Activated naive CD4-positive, alpha-beta T cell treated with anti-CD3 and anti-CD28 coated beads, Interleukin-2, amount 50 U/mL, for 72 hours (primary cell): Measurements from ENCODE around the gene VWA8. TPM values are rescaled to one million over a fixed set of nuclear protein-coding genes. Genes with fewer than 3 reads are reported as not detected.
A peak's percentile ranks its signal among the peaks of the same experiment; 100 is the strongest.
"Not testable (repeated sequence)": the region's sequence is repeated elsewhere in the genome, so short reads cannot be mapped to it uniquely, and the experiment has no call there.

Source experiments
- ATAC-seq, 2 donors: fragments of 150-1000 bp; cut with Tn5 transposase; 2 replicates each; pipeline ENCODE4 v1.10.0; 2021; ENCODE audit warnings: mild to moderate bottlenecking in 2 of 2, moderate library complexity in 2 of 2
- DNase-seq, 2 donors: peaks; one replicate each; pipeline ENCODE4 v3.0.0; 2021 to 2022; ENCODE audit warnings: low spot score in 2 of 2
- H3K27ac Mint-ChIP-seq, 2 donors: one replicate each; pipeline ENCODE4 v1.8.0; 2022; ENCODE audit warnings: mild to moderate bottlenecking in 2 of 2, mixed read lengths in 2 of 2
- H3K36me3 Mint-ChIP-seq, 2 donors: one replicate each; pipeline ENCODE4 v1.8.0; 2022; ENCODE audit warnings: mixed read lengths in 2 of 2
- H3K9me3 Mint-ChIP-seq, 2 donors: one replicate each; pipeline ENCODE4 v1.8.0; 2022; ENCODE audit warnings: mixed read lengths in 2 of 2
- total RNA-seq, 2 donors: library from RNA; stranded (reverse); gene quantifications; one replicate each; pipeline ENCODE4 v1.2.3, GENCODE V29; 2022

The VWA8 gene
- total RNA-seq, 2 donors from 2014 or later = 11.8 to 23.7 TPM

- DNase-seq = no peak
- ATAC-seq = no peak
- H3K9me3 Mint-ChIP-seq = no peaks in the 10 kb centered on the region
- H3K36me3 Mint-ChIP-seq = peaks cover 14 to 19% of the 10 kb centered on the region in 2 donors
- no peak overlapping the region for H3K27ac Mint-ChIP-seq
Measured at GRCh38 chr13:41854758-41855157, 106.2 kb downstream of the VWA8 start.

DNA sequence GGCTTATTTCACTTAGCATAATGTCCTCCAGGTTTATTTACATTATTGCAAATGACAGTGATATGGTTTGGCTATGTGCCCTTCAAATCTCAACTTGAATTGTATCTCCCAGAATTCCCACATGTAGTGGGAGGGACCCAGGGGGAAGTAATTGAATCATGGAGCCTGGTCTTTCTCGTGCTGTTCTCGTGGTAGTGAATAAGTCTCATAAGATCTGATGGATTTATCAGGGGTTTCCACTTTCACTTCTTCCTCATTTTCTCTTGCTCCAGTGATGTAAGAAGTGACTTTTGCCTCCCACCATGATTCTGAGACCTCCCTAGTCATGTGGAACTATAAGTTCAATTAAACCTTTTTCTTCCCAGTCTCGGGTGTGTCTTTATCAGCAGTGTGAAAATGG is 109.6 kb downstream of the VWA8 start:
- Mint-ChIP-seq H3K27ac (no peak overlapping the region), H3K9me3 (peaks cover 0 to 4% of the 10 kb centered on the region in 2 donors), H3K36me3 (peaks cover 14 to 19% of the 10 kb centered on the region in 2 donors)
- DNase-seq = no peak
- no peak for ATAC-seq

GRCh38 chr13:41848435-41849255 is 112.3 kb downstream of the VWA8 start:
- Mint-ChIP-seq H3K36me3 (peaks cover 4 to 26% of the 10 kb centered on the region in 2 donors), H3K27ac (no peak overlapping the region), H3K9me3 (peaks cover 0 to 4% of the 10 kb centered on the region in 2 donors)
- no peak for ATAC-seq
- DNase-seq = no peak

DNA sequence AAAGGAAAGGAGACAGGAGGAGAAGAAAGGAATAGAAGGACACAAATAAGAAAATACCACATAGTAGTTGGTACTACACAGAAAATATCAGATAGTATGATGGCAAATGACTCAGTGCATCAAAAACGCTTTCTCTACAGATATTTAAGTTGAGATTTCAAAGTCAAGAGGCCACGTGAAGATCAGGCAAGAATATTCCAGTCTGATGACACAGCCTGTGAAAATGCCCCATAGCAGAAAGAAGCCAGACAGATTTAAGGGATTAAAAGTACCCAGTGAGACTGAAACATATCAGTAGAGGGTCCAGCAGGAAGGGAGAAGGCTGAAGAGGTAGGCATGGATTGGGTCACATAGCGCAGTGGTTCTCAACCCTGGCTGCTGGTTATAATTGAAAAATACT is 113.7 kb downstream of the VWA8 start:
- Mint-ChIP-seq H3K36me3 (peaks cover 0 to 26% of the 10 kb centered on the region in 2 donors), H3K9me3 (peaks cover 0 to 4% of the 10 kb centered on the region in 2 donors), H3K27ac (no peak overlapping the region)
- DNase-seq = no peak
- ATAC-seq = no peak

DNA sequence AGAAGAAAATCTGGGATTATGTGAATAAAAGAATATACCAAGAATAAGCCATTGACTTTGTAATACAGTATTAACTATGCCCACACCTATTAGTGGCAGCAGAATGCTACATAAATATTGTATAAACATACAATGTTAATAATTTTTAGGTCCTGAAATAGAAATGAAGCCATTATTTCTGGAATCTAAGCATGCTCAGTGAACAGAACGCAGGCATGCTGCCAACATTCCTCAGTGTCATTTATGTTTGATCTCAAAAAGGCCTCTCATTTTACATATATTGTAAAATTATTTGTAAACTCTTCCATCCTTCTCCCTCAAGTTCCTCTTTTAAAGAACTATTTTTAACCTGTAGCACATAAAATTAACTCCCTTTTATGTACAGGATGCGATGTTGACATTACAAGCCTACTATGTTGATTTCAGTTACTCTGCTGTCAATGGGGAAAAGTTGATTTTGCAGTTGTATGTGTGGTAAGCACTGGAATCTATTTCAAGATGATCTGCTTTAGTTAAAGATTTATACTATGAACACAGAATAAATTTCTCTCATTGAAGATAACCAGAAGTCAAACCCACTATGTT is 118.8 kb downstream of the VWA8 start:
- ATAC-seq (no peak), DNase-seq (no peak)
- H3K36me3 Mint-ChIP-seq = peaks cover 7 to 42% of the 10 kb centered on the region in 2 donors
- H3K9me3 Mint-ChIP-seq = no peaks in the 10 kb centered on the region
- peak overlapping the region in 1 of 2 donors; percentile 16 for H3K27ac Mint-ChIP-seq

- no peak overlapping the region for H3K27ac Mint-ChIP-seq
- peaks cover 11 to 20% of the 10 kb centered on the region in 2 donors for H3K36me3 Mint-ChIP-seq
- no peak for DNase-seq
Measured at GRCh38 chr13:41837629-41838028, 123.3 kb downstream of the VWA8 start.

DNA sequence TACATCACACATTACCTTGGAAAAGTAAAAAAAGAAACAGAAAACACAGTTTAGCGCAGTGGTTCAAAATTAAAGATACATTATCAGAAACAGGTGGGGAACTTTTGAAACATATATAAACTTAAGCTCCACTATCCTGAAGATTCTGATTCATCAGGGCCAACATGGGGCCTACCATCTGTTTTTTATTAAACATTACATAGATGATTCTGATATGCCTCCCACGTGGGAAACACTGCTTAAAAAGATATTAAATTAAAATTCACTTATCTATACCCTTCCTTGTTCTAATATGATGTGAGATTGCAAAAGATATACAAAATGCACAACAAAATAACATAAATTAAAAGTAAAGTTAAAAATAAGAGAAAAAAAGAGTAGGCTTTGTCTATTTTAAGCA is 125.0 kb downstream of the VWA8 start:
- ATAC-seq = no peak
- peaks cover 11 to 15% of the 10 kb centered on the region in 2 donors for H3K36me3 Mint-ChIP-seq
- no peaks in the 10 kb centered on the region for H3K9me3 Mint-ChIP-seq
- no peak for DNase-seq
- no peak overlapping the region for H3K27ac Mint-ChIP-seq

More at GRCh38 chr13:41837629-41838028, 123.3 kb downstream of the VWA8 start:
- no peaks in the 10 kb centered on the region for H3K9me3 Mint-ChIP-seq
- no peak for ATAC-seq

- H3K9me3 Mint-ChIP-seq, H3K36me3 Mint-ChIP-seq, ATAC-seq, H3K27ac Mint-ChIP-seq, DNase-seq: not testable (repeated sequence)
Measured at GRCh38 chr13:41834697-41835096, 126.2 kb downstream of the VWA8 start.

- Mint-ChIP-seq H3K36me3 (peaks cover under 1 to 4% of the 10 kb centered on the region in 2 donors), H3K9me3 (no peaks in the 10 kb centered on the region), H3K27ac (no peak overlapping the region)
- no peak for ATAC-seq
- DNase-seq = no peak
Measured at GRCh38 chr13:41833831-41834230, 127.1 kb downstream of the VWA8 start.

GRCh38 chr13:41833201-41833600 is 127.7 kb downstream of the VWA8 start:
- H3K36me3 Mint-ChIP-seq = peaks cover 0 to 4% of the 10 kb centered on the region in 2 donors
- H3K9me3 Mint-ChIP-seq = no peaks in the 10 kb centered on the region
- ATAC-seq = no peak
- DNase-seq = no peak
- no peak overlapping the region for H3K27ac Mint-ChIP-seq

DNA sequence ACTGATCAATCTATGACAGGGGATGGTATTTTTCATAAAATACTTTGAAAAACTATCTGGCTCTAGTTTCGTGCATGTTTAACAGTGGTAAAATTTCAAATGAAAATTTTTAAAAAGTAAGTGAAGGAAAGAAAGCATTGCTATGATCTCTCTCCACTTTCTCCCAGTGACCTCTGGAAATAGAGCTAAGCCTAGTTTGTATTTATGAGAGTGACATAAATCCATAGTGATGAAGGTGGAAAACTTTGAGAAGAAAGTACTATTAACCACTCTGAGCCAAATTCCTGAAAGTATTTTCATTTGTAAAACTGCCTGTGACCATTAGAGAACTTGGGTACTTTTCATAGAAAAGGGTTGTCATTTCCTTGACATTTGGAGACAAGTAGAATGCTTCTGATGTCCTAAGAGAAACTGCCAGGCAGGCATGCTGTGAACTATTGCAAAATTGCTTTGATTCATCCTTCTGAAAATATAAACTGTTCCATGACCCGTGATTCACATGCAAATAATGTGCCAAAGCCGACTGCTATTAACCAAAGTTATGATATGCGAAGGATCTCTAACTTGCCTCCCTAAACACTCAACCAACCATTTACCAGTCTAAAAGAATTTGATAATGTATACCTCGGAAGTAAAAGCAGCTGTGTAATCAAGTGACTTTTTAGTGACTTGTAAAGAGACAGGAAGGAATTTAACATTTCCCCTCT is 133.2 kb downstream of the VWA8 start:
- DNase-seq (no peak), ATAC-seq (no peak)
- no peak overlapping the region for H3K27ac Mint-ChIP-seq
- no peaks in the 10 kb centered on the region for H3K9me3 Mint-ChIP-seq
- H3K36me3 Mint-ChIP-seq = no peaks in the 10 kb centered on the region

- DNase-seq (no peak), ATAC-seq (no peak)
- H3K9me3 Mint-ChIP-seq = no peaks in the 10 kb centered on the region
Measured at GRCh38 chr13:41825691-41826090, 135.2 kb downstream of the VWA8 start.

GRCh38 chr13:41823476-41823875 is 137.4 kb downstream of the VWA8 start:
- no peak overlapping the region for H3K27ac Mint-ChIP-seq
- no peaks in the 10 kb centered on the region for H3K36me3 Mint-ChIP-seq
- no peaks in the 10 kb centered on the region for H3K9me3 Mint-ChIP-seq
- DNase-seq (no peak), ATAC-seq (no peak)

More at GRCh38 chr13:41825691-41826090, 135.2 kb downstream of the VWA8 start:
- Mint-ChIP-seq H3K27ac (peak overlapping the region in 1 of 2 donors; percentile 13), H3K36me3 (no peaks in the 10 kb centered on the region)

DNA sequence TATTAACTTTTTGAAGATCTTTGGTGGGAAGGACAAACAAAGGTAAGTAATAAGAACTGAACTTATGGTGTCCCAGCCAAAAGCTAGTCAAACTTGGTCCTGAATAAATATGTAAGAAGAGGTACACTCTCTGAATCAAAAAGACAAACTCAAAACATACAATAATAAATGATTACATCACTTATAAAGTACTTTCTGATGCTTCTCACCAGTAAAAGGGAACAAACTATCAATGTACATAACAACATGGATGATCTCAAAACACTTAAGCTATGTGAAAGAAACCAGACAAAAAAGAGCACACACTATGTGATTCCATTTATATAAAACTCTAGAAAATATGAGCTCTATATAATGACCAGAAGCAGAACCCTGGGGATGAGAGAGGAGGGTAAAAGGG is 138.3 kb downstream of the VWA8 start:
- Mint-ChIP-seq H3K36me3 (no peaks in the 10 kb centered on the region), H3K9me3 (no peaks in the 10 kb centered on the region), H3K27ac (no peak overlapping the region)
- ATAC-seq (no peak), DNase-seq (no peak)

DNA sequence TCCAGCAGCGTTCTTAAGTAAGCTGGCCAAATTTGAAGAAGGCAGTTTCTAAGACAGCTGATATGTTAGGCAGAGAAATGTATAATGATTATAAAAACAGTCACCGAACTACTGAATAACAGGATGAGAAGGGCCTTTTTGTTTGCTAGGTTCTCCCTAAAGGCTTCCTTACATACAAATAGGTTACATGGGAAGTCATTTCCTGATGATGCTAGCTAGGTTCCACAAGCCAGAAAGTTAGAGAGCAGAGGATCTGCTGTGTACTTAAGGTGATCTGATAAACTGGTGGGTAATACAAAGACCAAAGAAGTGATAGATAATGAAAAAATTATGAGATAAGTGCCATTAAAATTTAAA is 139.7 kb downstream of the VWA8 start:
- Mint-ChIP-seq H3K36me3 (peaks cover under 1 to 1% of the 10 kb centered on the region in 2 donors), H3K27ac (no peak overlapping the region), H3K9me3 (no peaks in the 10 kb centered on the region)
- DNase-seq (no peak), ATAC-seq (no peak)

DNA sequence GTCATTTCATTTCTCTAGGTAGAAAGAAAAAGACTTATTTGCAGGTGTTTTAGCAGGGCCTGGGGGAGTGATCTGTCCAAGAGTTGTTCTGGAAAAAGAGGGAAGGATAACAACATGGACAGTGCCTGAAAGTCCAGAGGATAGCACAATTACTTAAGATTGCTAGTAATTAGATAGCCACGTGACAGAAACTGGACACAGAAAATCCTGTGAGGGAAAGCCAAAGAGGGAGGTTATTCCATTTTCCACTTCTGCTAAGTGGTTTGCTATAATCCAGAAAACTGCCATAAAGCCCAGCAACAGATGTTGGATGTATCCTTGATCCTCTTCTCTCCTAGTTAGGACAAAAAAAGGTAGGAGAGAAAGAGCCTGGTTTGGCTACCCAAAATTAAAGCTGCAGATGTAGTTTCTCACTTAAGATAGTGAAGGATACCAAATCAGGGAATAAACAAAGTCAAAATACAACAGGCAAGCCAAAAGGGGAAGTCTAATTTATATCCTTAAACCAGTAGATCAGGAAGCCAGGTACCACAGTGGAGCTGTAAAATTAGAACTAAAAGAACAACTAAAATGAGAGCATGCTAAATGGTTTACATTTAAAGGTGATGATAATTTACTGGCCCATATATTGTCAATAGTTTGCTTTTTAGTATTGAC is 140.2 kb downstream of the VWA8 start:
- H3K36me3 Mint-ChIP-seq = peaks cover 6% of the 10 kb centered on the region in 2 donors
- DNase-seq (no peak), ATAC-seq (no peak)
- no peak overlapping the region for H3K27ac Mint-ChIP-seq
- no peaks in the 10 kb centered on the region for H3K9me3 Mint-ChIP-seq

DNA sequence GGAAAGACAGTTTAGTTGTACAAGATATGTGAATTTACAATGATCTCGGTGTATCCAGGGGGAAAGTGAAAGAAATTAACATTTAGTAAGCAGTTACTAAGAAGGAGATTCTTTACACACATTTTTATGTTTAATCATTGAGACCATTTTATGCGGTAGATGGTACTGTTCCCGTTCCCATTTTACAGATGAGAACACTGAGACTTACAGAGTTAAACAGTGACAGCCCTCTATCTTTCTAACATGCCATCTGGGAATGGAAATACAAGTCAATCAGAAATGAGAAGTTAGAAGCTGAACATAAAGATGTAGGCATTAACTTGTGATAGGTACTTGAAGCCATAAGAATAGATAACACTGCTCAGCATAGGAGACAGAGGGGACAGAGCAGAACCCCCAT is 144.9 kb downstream of the VWA8 start:
- ATAC-seq = no peak
- no peaks in the 10 kb centered on the region for H3K9me3 Mint-ChIP-seq
- DNase-seq = no peak
- H3K27ac Mint-ChIP-seq = no peak overlapping the region
- H3K36me3 Mint-ChIP-seq = peaks cover 9 to 16% of the 10 kb centered on the region in 2 donors
